OCI-LY7 (cell line): ENCODE results near the gene RASSF4.

Experiments
- EZH2phosphoT487 ChIP-seq: fragments of 200-600 bp; sonication (generic); IDR thresholded peaks from 2 replicates; pipeline ENCODE4 v1.6.1; 2018; ENCODE audit warnings: low read depth, borderline replicate concordance, mild to moderate bottlenecking, mixed run types, antibody characterized with exemption, low read length, moderate library complexity, mixed read lengths
- TF ChIP-seq, protein P1 (sequence below): fragments of 200-600 bp; sonication (generic); conservative IDR thresholded peaks from 2 replicates; pipeline ENCODE4 v1.5.1; 2014; ENCODE audit warnings: mild to moderate bottlenecking, antibody characterized with exemption, low read length, moderate library complexity, mixed read lengths

DNA sequence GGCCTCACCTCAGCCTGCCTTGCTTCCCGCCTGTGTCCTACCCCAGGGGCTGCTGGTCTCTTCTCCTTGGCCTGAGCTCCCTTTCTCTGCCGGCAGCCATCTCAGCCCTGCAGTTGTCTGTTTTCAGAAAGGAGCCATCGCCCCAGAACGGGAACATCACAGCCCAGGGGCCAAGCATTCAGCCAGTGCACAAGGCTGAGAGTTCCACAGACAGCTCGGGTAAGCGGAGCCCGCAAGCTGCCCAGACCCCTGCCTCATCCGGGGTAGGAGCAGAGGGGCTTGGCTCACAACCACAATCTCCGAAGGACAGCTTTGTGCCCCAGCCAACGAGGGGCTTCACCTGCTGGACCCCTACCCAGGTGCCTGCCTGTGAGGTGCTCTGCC is 24.3 kb downstream of the RASSF4 start:
- TF ChIP-seq, protein P1, sequence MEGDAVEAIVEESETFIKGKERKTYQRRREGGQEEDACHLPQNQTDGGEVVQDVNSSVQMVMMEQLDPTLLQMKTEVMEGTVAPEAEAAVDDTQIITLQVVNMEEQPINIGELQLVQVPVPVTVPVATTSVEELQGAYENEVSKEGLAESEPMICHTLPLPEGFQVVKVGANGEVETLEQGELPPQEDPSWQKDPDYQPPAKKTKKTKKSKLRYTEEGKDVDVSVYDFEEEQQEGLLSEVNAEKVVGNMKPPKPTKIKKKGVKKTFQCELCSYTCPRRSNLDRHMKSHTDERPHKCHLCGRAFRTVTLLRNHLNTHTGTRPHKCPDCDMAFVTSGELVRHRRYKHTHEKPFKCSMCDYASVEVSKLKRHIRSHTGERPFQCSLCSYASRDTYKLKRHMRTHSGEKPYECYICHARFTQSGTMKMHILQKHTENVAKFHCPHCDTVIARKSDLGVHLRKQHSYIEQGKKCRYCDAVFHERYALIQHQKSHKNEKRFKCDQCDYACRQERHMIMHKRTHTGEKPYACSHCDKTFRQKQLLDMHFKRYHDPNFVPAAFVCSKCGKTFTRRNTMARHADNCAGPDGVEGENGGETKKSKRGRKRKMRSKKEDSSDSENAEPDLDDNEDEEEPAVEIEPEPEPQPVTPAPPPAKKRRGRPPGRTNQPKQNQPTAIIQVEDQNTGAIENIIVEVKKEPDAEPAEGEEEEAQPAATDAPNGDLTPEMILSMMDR, result no peak
- TF ChIP-seq EZH2phosphoT487, result no peak
